ENCODE results near the gene NUP153.

- TF ChIP-seq REST (IDR thresholded peaks at IDR 0.05; ENCODE audit: insufficient read depth in 1 of 2, low read depth in 2 of 2, low read length in 2 of 2): no peak
- no peak for TF ChIP-seq TAF1 (IDR thresholded peaks at IDR 0.05; ENCODE audit: borderline replicate concordance, insufficient read depth, low read length)
These were observed 126.1 kb downstream of the NUP153 start for GRCh38 chr6:17580518-17581048.

All from PFSK-1 (cell line).